Measurements from ENCODE around the gene MARCO.

MARCO gene

GRCh38 chr2:118942031-118942430, at the start of gene MARCO:
MARCO (plus strand) TSS chr2:118942194; CDS start chr2:118942301, 107 bp downstream.
- Histone ChIP-seq H3K4me3 (ENCODE audit: low read length) (no peak within 1 kb of the TSS), H3K9me3 (ENCODE audit: control insufficient read depth, insufficient read depth, low read length) (no peaks in the 10 kb centered on the region), H3K27me3 (ENCODE audit: control insufficient read depth, insufficient read depth, low read length) (no peaks in the 10 kb centered on the region), H3K4me1 (ENCODE audit: control insufficient read depth, insufficient read depth, low read length) (no peaks in the 10 kb centered on the region), H3K27ac (ENCODE audit: low read length) (no peak within 1 kb of the TSS), H3K36me3 (ENCODE audit: control insufficient read depth, insufficient read depth, low read length) (no peaks in the 10 kb centered on the region)
- DNase-seq (ENCODE audit: low read depth, low spot score): no peak
- no CpG with 5 or more reads among the region's 7 CpGs for WGBS (ENCODE audit: insufficient coverage, insufficient read length)

GRCh38 chr2:118893100-118893499, 48.9 kb upstream of the MARCO start:
- no CpG with 5 or more reads among the region's 3 CpGs for WGBS (ENCODE audit: insufficient coverage, insufficient read length)
- Histone ChIP-seq H3K36me3 (ENCODE audit: control insufficient read depth, insufficient read depth, low read length) (no peaks in the 10 kb centered on the region), H3K9me3 (ENCODE audit: control insufficient read depth, insufficient read depth, low read length) (no peaks in the 10 kb centered on the region), H3K27me3 (ENCODE audit: control insufficient read depth, insufficient read depth, low read length) (no peaks in the 10 kb centered on the region), H3K4me1 (ENCODE audit: control insufficient read depth, insufficient read depth, low read length) (no peaks in the 10 kb centered on the region), H3K4me3 (ENCODE audit: low read length) (no peak overlapping the region), H3K27ac (ENCODE audit: low read length) (no peak overlapping the region)
- no peak for DNase-seq (ENCODE audit: low read depth, low spot score)

GRCh38 chr2:118902266-118903028, 39.5 kb upstream of the MARCO start:
- Histone ChIP-seq H3K4me3 (ENCODE audit: low read length) (no peak overlapping the region), H3K4me1 (ENCODE audit: control insufficient read depth, insufficient read depth, low read length) (no peaks in the 10 kb centered on the region), H3K27me3 (ENCODE audit: control insufficient read depth, insufficient read depth, low read length) (no peaks in the 10 kb centered on the region), H3K36me3 (ENCODE audit: control insufficient read depth, insufficient read depth, low read length) (no peaks in the 10 kb centered on the region), H3K9me3 (ENCODE audit: control insufficient read depth, insufficient read depth, low read length) (no peaks in the 10 kb centered on the region), H3K27ac (ENCODE audit: low read length) (no peak overlapping the region)
- no CpG with 5 or more reads among the region's 11 CpGs for WGBS (ENCODE audit: insufficient coverage, insufficient read length)
- no peak for DNase-seq (ENCODE audit: low read depth, low spot score)

GRCh38 chr2:118903029-118903351, 39.0 kb upstream of the MARCO start:
- Histone ChIP-seq H3K4me1 (ENCODE audit: control insufficient read depth, insufficient read depth, low read length) (no peaks in the 10 kb centered on the region), H3K27ac (ENCODE audit: low read length) (no peak overlapping the region), H3K36me3 (ENCODE audit: control insufficient read depth, insufficient read depth, low read length) (no peaks in the 10 kb centered on the region), H3K4me3 (ENCODE audit: low read length) (no peak overlapping the region), H3K9me3 (ENCODE audit: control insufficient read depth, insufficient read depth, low read length) (no peaks in the 10 kb centered on the region), H3K27me3 (ENCODE audit: control insufficient read depth, insufficient read depth, low read length) (no peaks in the 10 kb centered on the region)
- DNase-seq (ENCODE audit: low read depth, low spot score): no peak
- WGBS (ENCODE audit: insufficient coverage, insufficient read length): no CpG with 5 or more reads among the region's 2 CpGs

- H3K4me3 ChIP-seq (ENCODE audit: low read length): no peak overlapping the region
- H3K27ac ChIP-seq (ENCODE audit: low read length): no peak overlapping the region
- no CpG with 5 or more reads among the region's 11 CpGs for WGBS (ENCODE audit: insufficient coverage, insufficient read length)
- H3K27me3 ChIP-seq (ENCODE audit: control insufficient read depth, insufficient read depth, low read length): no peaks in the 10 kb centered on the region
- no peaks in the 10 kb centered on the region for H3K4me1 ChIP-seq (ENCODE audit: control insufficient read depth, insufficient read depth, low read length)
- no peaks in the 10 kb centered on the region for H3K36me3 ChIP-seq (ENCODE audit: control insufficient read depth, insufficient read depth, low read length)
- DNase-seq (ENCODE audit: low read depth, low spot score): no peak
- H3K9me3 ChIP-seq (ENCODE audit: control insufficient read depth, insufficient read depth, low read length): no peaks in the 10 kb centered on the region
Measured at GRCh38 chr2:118903551-118904479, 38.2 kb upstream of the MARCO start.

GRCh38 chr2:118905206-118905605, 36.8 kb upstream of the MARCO start:
- Histone ChIP-seq H3K9me3 (ENCODE audit: control insufficient read depth, insufficient read depth, low read length) (no peaks in the 10 kb centered on the region), H3K27me3 (ENCODE audit: control insufficient read depth, insufficient read depth, low read length) (no peaks in the 10 kb centered on the region), H3K4me3 (ENCODE audit: low read length) (no peak overlapping the region), H3K4me1 (ENCODE audit: control insufficient read depth, insufficient read depth, low read length) (no peaks in the 10 kb centered on the region), H3K27ac (ENCODE audit: low read length) (no peak overlapping the region), H3K36me3 (ENCODE audit: control insufficient read depth, insufficient read depth, low read length) (no peaks in the 10 kb centered on the region)
- WGBS (ENCODE audit: insufficient coverage, insufficient read length): no CpG with 5 or more reads among the region's 3 CpGs
- DNase-seq (ENCODE audit: low read depth, low spot score): no peak

GRCh38 chr2:118906186-118906585, 35.8 kb upstream of the MARCO start:
- no peaks in the 10 kb centered on the region for H3K36me3 ChIP-seq (ENCODE audit: control insufficient read depth, insufficient read depth, low read length)
- WGBS (ENCODE audit: insufficient coverage, insufficient read length): no CpG with 5 or more reads among the region's 4 CpGs
- no peak overlapping the region for H3K4me3 ChIP-seq (ENCODE audit: low read length)
- H3K4me1 ChIP-seq (ENCODE audit: control insufficient read depth, insufficient read depth, low read length): no peaks in the 10 kb centered on the region
- no peak for DNase-seq (ENCODE audit: low read depth, low spot score)
- H3K9me3 ChIP-seq (ENCODE audit: control insufficient read depth, insufficient read depth, low read length): no peaks in the 10 kb centered on the region
- H3K27me3 ChIP-seq (ENCODE audit: control insufficient read depth, insufficient read depth, low read length): no peaks in the 10 kb centered on the region
- H3K27ac ChIP-seq (ENCODE audit: low read length): no peak overlapping the region

- no CpG with 5 or more reads among the region's 5 CpGs for WGBS (ENCODE audit: insufficient coverage, insufficient read length)
- Histone ChIP-seq H3K4me3 (ENCODE audit: low read length) (no peak overlapping the region), H3K27ac (ENCODE audit: low read length) (no peak overlapping the region), H3K9me3 (ENCODE audit: control insufficient read depth, insufficient read depth, low read length) (no peaks in the 10 kb centered on the region), H3K27me3 (ENCODE audit: control insufficient read depth, insufficient read depth, low read length) (no peaks in the 10 kb centered on the region), H3K36me3 (ENCODE audit: control insufficient read depth, insufficient read depth, low read length) (no peaks in the 10 kb centered on the region), H3K4me1 (ENCODE audit: control insufficient read depth, insufficient read depth, low read length) (no peaks in the 10 kb centered on the region)
- DNase-seq (ENCODE audit: low read depth, low spot score): no peak
Measured at GRCh38 chr2:118907759-118908158, 34.2 kb upstream of the MARCO start.

GRCh38 chr2:118909191-118909590, 32.8 kb upstream of the MARCO start:
- no peaks in the 10 kb centered on the region for H3K36me3 ChIP-seq (ENCODE audit: control insufficient read depth, insufficient read depth, low read length)
- no peaks in the 10 kb centered on the region for H3K27me3 ChIP-seq (ENCODE audit: control insufficient read depth, insufficient read depth, low read length)
- no peaks in the 10 kb centered on the region for H3K4me1 ChIP-seq (ENCODE audit: control insufficient read depth, insufficient read depth, low read length)
- H3K4me3 ChIP-seq (ENCODE audit: low read length): no peak overlapping the region
- WGBS (ENCODE audit: insufficient coverage, insufficient read length): no CpG with 5 or more reads among the region's 4 CpGs
- H3K27ac ChIP-seq (ENCODE audit: low read length): no peak overlapping the region
- no peaks in the 10 kb centered on the region for H3K9me3 ChIP-seq (ENCODE audit: control insufficient read depth, insufficient read depth, low read length)
- no peak for DNase-seq (ENCODE audit: low read depth, low spot score)

GRCh38 chr2:118911166-118911856, 30.7 kb upstream of the MARCO start:
- Histone ChIP-seq H3K27me3 (ENCODE audit: control insufficient read depth, insufficient read depth, low read length) (no peaks in the 10 kb centered on the region), H3K4me3 (ENCODE audit: low read length) (no peak overlapping the region), H3K4me1 (ENCODE audit: control insufficient read depth, insufficient read depth, low read length) (no peaks in the 10 kb centered on the region), H3K27ac (ENCODE audit: low read length) (no peak overlapping the region), H3K9me3 (ENCODE audit: control insufficient read depth, insufficient read depth, low read length) (no peaks in the 10 kb centered on the region), H3K36me3 (ENCODE audit: control insufficient read depth, insufficient read depth, low read length) (no peaks in the 10 kb centered on the region)
- no peak for DNase-seq (ENCODE audit: low read depth, low spot score)
- WGBS (ENCODE audit: insufficient coverage, insufficient read length): no CpG with 5 or more reads among the region's 5 CpGs

Measured in iPS DF 6.9 (cell line).